ENCODE data around the gene LONRF3. TPM values are rescaled to one million over a fixed set of nuclear protein-coding genes. Genes with fewer than 3 reads are reported as not detected.
"Not testable (repeated sequence)": the region's sequence is repeated elsewhere in the genome, so short reads cannot be mapped to it uniquely, and the experiment has no call there.

Gene LONRF3
- total RNA-seq, 2 donors from 2014 or later, result 2.5 to 3.8 TPM

DNA sequence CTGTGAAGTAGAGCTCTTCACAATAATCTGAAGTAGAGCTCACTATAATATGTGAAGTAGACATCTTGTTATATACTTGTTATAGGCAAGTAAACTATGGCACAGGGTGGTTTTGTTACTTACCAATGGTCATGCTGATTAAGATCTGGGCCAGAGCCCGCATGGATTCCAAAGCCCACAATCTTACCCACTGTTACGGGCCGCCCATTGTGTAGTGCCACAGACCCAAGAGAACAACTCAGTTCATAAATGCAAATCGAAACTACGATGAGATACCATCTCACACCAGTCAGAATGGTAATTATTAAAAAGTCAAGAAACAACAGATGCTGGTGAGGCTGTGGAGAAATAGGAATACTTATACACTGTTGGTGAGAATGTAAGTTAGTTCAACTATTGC lies 51.5 kb downstream of the LONRF3 start:
- H3K36me3 ChIP-seq (ENCODE audit: control insufficient read depth, insufficient read depth, low read length), result no peaks in the 10 kb centered on the region
- Mint-ChIP-seq H3K27ac (no peak overlapping the region), H3K27me3 (ENCODE audit: insufficient read depth) (no peaks in the 10 kb centered on the region), H3K4me1 (no peaks in the 10 kb centered on the region), H3K4me3 (no peak overlapping the region), H3K9me3 (peaks cover 77% of the 10 kb centered on the region), H3K36me3 (ENCODE audit: low read depth) (no peaks in the 10 kb centered on the region)
- no peaks in the 10 kb centered on the region for H3K27me3 ChIP-seq (ENCODE audit: control insufficient read depth, insufficient read depth, low read length, poor library complexity, severe bottlenecking)
- no peak for DNase-seq
- TF ChIP-seq, protein P1, sequence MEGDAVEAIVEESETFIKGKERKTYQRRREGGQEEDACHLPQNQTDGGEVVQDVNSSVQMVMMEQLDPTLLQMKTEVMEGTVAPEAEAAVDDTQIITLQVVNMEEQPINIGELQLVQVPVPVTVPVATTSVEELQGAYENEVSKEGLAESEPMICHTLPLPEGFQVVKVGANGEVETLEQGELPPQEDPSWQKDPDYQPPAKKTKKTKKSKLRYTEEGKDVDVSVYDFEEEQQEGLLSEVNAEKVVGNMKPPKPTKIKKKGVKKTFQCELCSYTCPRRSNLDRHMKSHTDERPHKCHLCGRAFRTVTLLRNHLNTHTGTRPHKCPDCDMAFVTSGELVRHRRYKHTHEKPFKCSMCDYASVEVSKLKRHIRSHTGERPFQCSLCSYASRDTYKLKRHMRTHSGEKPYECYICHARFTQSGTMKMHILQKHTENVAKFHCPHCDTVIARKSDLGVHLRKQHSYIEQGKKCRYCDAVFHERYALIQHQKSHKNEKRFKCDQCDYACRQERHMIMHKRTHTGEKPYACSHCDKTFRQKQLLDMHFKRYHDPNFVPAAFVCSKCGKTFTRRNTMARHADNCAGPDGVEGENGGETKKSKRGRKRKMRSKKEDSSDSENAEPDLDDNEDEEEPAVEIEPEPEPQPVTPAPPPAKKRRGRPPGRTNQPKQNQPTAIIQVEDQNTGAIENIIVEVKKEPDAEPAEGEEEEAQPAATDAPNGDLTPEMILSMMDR (conservative IDR thresholded peaks at IDR 0.05), result no peak
- H3K9me3 ChIP-seq (ENCODE audit: control insufficient read depth, low read length), result no peaks in the 10 kb centered on the region
- H3K4me3 ChIP-seq (ENCODE audit: low read length), result no peak overlapping the region
- H3K4me1 ChIP-seq (ENCODE audit: control insufficient read depth, insufficient read depth, low read length), result no peaks in the 10 kb centered on the region
- no peak overlapping the region for H3K27ac ChIP-seq (ENCODE audit: low read depth, low read length)
- no peak overlapping the region for H3K9ac ChIP-seq (ENCODE audit: extremely low read depth, low read length, poor library complexity, severe bottlenecking)
- 94 to 100% methylated on average over 2 to 5 of the region's 5 CpGs for whole genome bisulfite sequencing, 2 experiments (ENCODE audit: insufficient coverage in 1 of 2, insufficient read length in 1 of 2)

GRCh38 chrX:119026344-119026743 lies 51.9 kb downstream of the LONRF3 start:
- peaks cover 74% of the 10 kb centered on the region for H3K9me3 Mint-ChIP-seq

GRCh38 chrX:119027960-119028732 lies 53.7 kb downstream of the LONRF3 start:
- H3K36me3 Mint-ChIP-seq (ENCODE audit: low read depth), result not testable (repeated sequence)
- WGBS, 2 experiments (ENCODE audit: insufficient coverage in 1 of 2, insufficient read length in 1 of 2), result 94% methylated on average over 28 of the region's 28 CpGs; no CpG with 5 or more reads in 1 of the 2 experiments

More at GRCh38 chrX:119026344-119026743, 51.9 kb downstream of the LONRF3 start:
- H3K36me3 ChIP-seq (ENCODE audit: control insufficient read depth, insufficient read depth, low read length); H3K27me3 Mint-ChIP-seq (ENCODE audit: insufficient read depth); DNase-seq; H3K9me3 ChIP-seq (ENCODE audit: control insufficient read depth, low read length); H3K27ac ChIP-seq (ENCODE audit: low read depth, low read length); H3K4me3 ChIP-seq (ENCODE audit: low read length); H3K27ac Mint-ChIP-seq; H3K9ac ChIP-seq (ENCODE audit: extremely low read depth, low read length, poor library complexity, severe bottlenecking); H3K4me3 Mint-ChIP-seq; H3K27me3 ChIP-seq (ENCODE audit: control insufficient read depth, insufficient read depth, low read length, poor library complexity, severe bottlenecking); H3K4me1 Mint-ChIP-seq; H3K4me1 ChIP-seq (ENCODE audit: control insufficient read depth, insufficient read depth, low read length); H3K36me3 Mint-ChIP-seq (ENCODE audit: low read depth): not testable (repeated sequence)
- WGBS, 2 experiments (ENCODE audit: insufficient coverage in 1 of 2, insufficient read length in 1 of 2), result 86% methylated on average over 2 of the region's 2 CpGs; no CpG with 5 or more reads in 1 of the 2 experiments

DNA sequence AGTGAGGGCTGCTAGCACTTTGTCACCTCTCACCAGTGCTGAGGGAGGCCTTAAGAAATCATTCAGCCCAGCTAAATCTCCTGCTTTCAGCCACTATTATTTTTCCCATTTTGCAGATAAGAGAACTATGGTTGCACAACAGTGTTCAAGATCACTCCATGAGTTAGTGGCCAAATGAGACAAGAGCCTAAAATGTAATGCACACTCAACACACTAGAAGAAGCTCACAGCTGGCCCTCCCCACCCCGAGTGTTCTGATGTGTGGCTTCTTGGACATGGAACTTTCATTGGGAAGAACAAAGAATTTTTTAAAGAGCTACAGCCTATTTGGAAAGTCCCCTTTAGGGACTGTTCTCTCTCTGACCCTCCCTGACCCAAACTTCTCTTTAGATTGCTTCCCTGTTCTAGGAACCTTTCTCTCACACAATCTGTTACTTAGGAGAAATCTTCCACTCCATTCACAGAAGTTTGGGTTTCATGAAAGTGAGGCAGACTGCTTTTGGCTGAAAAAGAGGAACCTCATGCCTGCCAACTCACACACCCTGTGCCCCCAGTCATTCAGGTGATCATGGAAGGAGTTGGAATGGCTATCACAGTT lies 54.4 kb downstream of the LONRF3 start:
- no peak for DNase-seq
- no peak overlapping the region for H3K27ac Mint-ChIP-seq
- H3K4me3 ChIP-seq (ENCODE audit: low read length), result no peak overlapping the region
- H3K4me3 Mint-ChIP-seq, result no peak overlapping the region
- TF ChIP-seq, protein P1 (conservative IDR thresholded peaks at IDR 0.05), result no peak
- H3K4me1 Mint-ChIP-seq, result no peaks in the 10 kb centered on the region
- no peaks in the 10 kb centered on the region for H3K36me3 ChIP-seq (ENCODE audit: control insufficient read depth, insufficient read depth, low read length)
- H3K36me3 Mint-ChIP-seq (ENCODE audit: low read depth), result peaks cover 2% of the 10 kb centered on the region
- H3K9me3 Mint-ChIP-seq, result peaks cover 82% of the 10 kb centered on the region
- no peaks in the 10 kb centered on the region for H3K27me3 ChIP-seq (ENCODE audit: control insufficient read depth, insufficient read depth, low read length, poor library complexity, severe bottlenecking)
- H3K9ac ChIP-seq (ENCODE audit: extremely low read depth, low read length, poor library complexity, severe bottlenecking), result no peak overlapping the region
- H3K27ac ChIP-seq (ENCODE audit: low read depth, low read length), result no peak overlapping the region
- 100% methylated on average over 1 of the region's 1 CpG; no CpG with 5 or more reads in 1 of the 2 experiments for WGBS, 2 experiments (ENCODE audit: insufficient coverage in 1 of 2, insufficient read length in 1 of 2)
- H3K27me3 Mint-ChIP-seq (ENCODE audit: insufficient read depth), result no peaks in the 10 kb centered on the region
- H3K9me3 ChIP-seq (ENCODE audit: control insufficient read depth, low read length), result peaks cover 6% of the 10 kb centered on the region
- no peaks in the 10 kb centered on the region for H3K4me1 ChIP-seq (ENCODE audit: control insufficient read depth, insufficient read depth, low read length)

More at GRCh38 chrX:119027960-119028732, 53.7 kb downstream of the LONRF3 start:
- not testable (repeated sequence) for H3K9me3 ChIP-seq (ENCODE audit: control insufficient read depth, low read length); H3K4me1 ChIP-seq (ENCODE audit: control insufficient read depth, insufficient read depth, low read length); H3K27ac Mint-ChIP-seq; H3K27ac ChIP-seq (ENCODE audit: low read depth, low read length); H3K4me3 Mint-ChIP-seq; H3K27me3 ChIP-seq (ENCODE audit: control insufficient read depth, insufficient read depth, low read length, poor library complexity, severe bottlenecking); H3K4me3 ChIP-seq (ENCODE audit: low read length); H3K9ac ChIP-seq (ENCODE audit: extremely low read depth, low read length, poor library complexity, severe bottlenecking); H3K4me1 Mint-ChIP-seq; DNase-seq; H3K36me3 ChIP-seq (ENCODE audit: control insufficient read depth, insufficient read depth, low read length); H3K27me3 Mint-ChIP-seq (ENCODE audit: insufficient read depth)
- H3K9me3 Mint-ChIP-seq, result peaks cover 81% of the 10 kb centered on the region

- H3K27ac ChIP-seq (ENCODE audit: low read depth, low read length); H3K4me1 Mint-ChIP-seq; DNase-seq; H3K4me3 ChIP-seq (ENCODE audit: low read length); H3K4me1 ChIP-seq (ENCODE audit: control insufficient read depth, insufficient read depth, low read length); H3K9me3 ChIP-seq (ENCODE audit: control insufficient read depth, low read length); H3K36me3 ChIP-seq (ENCODE audit: control insufficient read depth, insufficient read depth, low read length); H3K9ac ChIP-seq (ENCODE audit: extremely low read depth, low read length, poor library complexity, severe bottlenecking); H3K27me3 Mint-ChIP-seq (ENCODE audit: insufficient read depth); H3K27ac Mint-ChIP-seq; H3K27me3 ChIP-seq (ENCODE audit: control insufficient read depth, insufficient read depth, low read length, poor library complexity, severe bottlenecking); H3K4me3 Mint-ChIP-seq; H3K36me3 Mint-ChIP-seq (ENCODE audit: low read depth): not testable (repeated sequence)
- 97% methylated on average over 10 of the region's 10 CpGs; no CpG with 5 or more reads in 1 of the 2 experiments for WGBS, 2 experiments (ENCODE audit: insufficient coverage in 1 of 2, insufficient read length in 1 of 2)
- peaks cover 82% of the 10 kb centered on the region for H3K9me3 Mint-ChIP-seq
Observed at GRCh38 chrX:119029656-119030055, 55.2 kb downstream of the LONRF3 start.

Data from endodermal cell (in vitro differentiated cells).